WI38 (cell line): ENCODE measurements around the gene DPH2.

ENCODE experiments used
- H3K4me3 ChIP-seq: 2 replicates; pipeline ENCODE4 v1.5.1; 2011; ENCODE audit warnings: low read depth, mild to moderate bottlenecking, control low read depth, low read length
- CTCF ChIP-seq: IDR thresholded peaks from 2 replicates; pipeline ENCODE4 v1.5.1; 2012; ENCODE audit warnings: low read depth, mild to moderate bottlenecking, control low read depth, low read length

Gene DPH2

DNA sequence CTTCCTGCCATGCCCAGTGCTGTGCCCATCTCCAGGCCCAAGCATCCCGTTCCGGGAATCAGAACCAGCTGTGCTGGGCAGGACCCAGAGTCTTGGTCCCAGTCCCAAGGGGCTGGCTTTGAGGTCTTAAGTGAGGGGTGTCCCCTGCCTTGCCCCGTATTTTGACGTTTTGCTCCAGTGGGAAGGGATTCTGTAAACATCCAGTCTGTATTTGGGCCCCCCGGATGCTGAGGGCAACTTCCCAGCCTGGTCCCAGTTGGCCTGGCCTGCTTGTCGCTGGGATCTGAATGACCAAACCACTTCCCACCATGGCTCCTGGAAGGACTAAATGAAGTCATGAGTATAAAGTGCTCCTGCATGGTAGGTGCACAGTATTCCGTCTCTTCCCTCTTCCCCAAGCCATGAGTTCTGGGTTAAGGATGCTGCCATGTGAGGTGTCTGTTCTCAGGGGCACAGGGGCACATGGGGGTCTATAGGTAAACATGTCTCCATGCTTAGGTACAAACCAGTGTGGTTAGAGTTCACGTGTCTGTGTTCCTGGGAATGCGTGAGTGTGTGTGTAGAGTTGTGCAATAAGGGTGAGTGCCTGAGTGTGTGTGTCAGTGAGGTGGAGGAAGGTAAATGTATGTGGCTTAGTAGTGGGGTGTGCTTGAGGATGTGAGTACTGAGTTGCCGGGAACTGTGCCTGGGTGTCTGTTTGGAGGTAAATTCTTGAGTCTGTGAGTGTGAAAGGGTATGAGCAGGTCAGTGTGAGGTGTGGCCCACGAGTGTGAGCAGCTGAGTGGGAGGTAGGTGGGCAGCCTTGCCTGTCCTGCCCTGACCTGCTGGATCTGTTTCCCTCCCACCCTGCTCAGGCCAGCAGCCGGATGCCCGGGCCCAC lies 10.7 kb downstream of the DPH2 start:
- H3K4me3 ChIP-seq: peak overlapping the region; percentile 66
- no peak for TF ChIP-seq CTCF

GRCh38 chr1:43981135-43981491 lies 11.3 kb downstream of the DPH2 start:
- no peak overlapping the region for H3K4me3 ChIP-seq
- no peak for TF ChIP-seq CTCF

DNA sequence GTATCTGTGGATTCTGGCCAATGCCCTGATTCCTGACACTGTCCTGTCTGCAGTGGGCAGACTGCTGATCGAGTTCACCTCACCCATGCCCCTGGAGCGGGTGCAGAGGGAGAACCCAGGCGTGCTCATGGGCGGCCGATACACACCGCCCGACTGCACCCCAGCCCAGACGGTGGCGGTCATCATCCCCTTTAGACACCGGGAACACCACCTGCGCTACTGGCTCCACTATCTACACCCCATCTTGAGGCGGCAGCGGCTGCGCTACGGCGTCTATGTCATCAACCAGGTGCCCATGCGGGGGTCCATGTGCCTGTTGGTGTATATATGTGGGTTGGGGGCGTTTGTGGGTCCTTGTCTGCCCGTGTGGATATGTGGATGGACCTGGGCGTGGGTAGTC lies 11.8 kb downstream of the DPH2 start:
- no peak for TF ChIP-seq CTCF
- H3K4me3 ChIP-seq: no peak overlapping the region

GRCh38 chr1:43982241-43982640 lies 12.4 kb downstream of the DPH2 start:
- TF ChIP-seq CTCF: no peak
- no peak overlapping the region for H3K4me3 ChIP-seq

- no peak for TF ChIP-seq CTCF
- H3K4me3 ChIP-seq: no peak overlapping the region
These were observed 13.0 kb downstream of the DPH2 start for GRCh38 chr1:43982808-43983207.

GRCh38 chr1:43983253-43983899 lies 13.6 kb downstream of the DPH2 start:
- TF ChIP-seq CTCF: no peak
- no peak overlapping the region for H3K4me3 ChIP-seq

- TF ChIP-seq CTCF: no peak
- H3K4me3 ChIP-seq: no peak overlapping the region
These were observed 15.0 kb downstream of the DPH2 start for GRCh38 chr1:43984855-43985254.
